SK-N-SH treated with all-trans-retinoic acid at 6 μM for 48 hours (cell line): ENCODE measurements around the gene SLC6A18.

Experiments
- PATZ1 ChIP-seq: fragments of 250-450 bp; sonication (Bioruptor Pico); IDR thresholded peaks from 2 replicates; pipeline ENCODE4 v1.8.0; 2020; ENCODE audit warnings: mild to moderate bottlenecking, moderate library complexity, borderline replicate concordance
- PPARA ChIP-seq: fragments of 250-450 bp; sonication (Bioruptor Pico); IDR thresholded peaks from 2 replicates; pipeline ENCODE4 v1.5.0; 2020; ENCODE audit warnings: mild to moderate bottlenecking, borderline replicate concordance
- RARB ChIP-seq: fragments of 250-450 bp; sonication (Bioruptor Pico); IDR thresholded peaks from 2 replicates; pipeline ENCODE4 v1.8.0; 2021; ENCODE audit warnings: mild to moderate bottlenecking, moderate library complexity
- TCF4 ChIP-seq: fragments of 250-450 bp; sonication (Bioruptor Pico); IDR thresholded peaks from 2 replicates; pipeline ENCODE4 v1.8.0; 2021; ENCODE audit warnings: mild to moderate bottlenecking, moderate library complexity, borderline replicate concordance

GRCh38 chr5:1199649-1200494 is 25.3 kb upstream of the SLC6A18 start:
- TF ChIP-seq PATZ1 (CRISPR knock-in tag): no peak
- no peak for TF ChIP-seq RARB (CRISPR knock-in tag)
- TF ChIP-seq PPARA (CRISPR knock-in tag): no peak
- no peak for TF ChIP-seq TCF4 (CRISPR knock-in tag)
